HG03139 (cell line): ENCODE results near the gene TICAM2.
"Not testable (repeated sequence)": the region's sequence is repeated elsewhere in the genome, so short reads cannot be mapped to it uniquely, and the experiment has no call there.

ENCODE experiments used
- ATAC-seq: cut with Tn5 transposase; IDR thresholded peaks from one replicate; pipeline ENCODE4 v1.9.1; 2021; ENCODE audit not compliant: unreplicated experiment

TICAM2 gene, protein sequence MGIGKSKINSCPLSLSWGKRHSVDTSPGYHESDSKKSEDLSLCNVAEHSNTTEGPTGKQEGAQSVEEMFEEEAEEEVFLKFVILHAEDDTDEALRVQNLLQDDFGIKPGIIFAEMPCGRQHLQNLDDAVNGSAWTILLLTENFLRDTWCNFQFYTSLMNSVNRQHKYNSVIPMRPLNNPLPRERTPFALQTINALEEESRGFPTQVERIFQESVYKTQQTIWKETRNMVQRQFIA

DNA sequence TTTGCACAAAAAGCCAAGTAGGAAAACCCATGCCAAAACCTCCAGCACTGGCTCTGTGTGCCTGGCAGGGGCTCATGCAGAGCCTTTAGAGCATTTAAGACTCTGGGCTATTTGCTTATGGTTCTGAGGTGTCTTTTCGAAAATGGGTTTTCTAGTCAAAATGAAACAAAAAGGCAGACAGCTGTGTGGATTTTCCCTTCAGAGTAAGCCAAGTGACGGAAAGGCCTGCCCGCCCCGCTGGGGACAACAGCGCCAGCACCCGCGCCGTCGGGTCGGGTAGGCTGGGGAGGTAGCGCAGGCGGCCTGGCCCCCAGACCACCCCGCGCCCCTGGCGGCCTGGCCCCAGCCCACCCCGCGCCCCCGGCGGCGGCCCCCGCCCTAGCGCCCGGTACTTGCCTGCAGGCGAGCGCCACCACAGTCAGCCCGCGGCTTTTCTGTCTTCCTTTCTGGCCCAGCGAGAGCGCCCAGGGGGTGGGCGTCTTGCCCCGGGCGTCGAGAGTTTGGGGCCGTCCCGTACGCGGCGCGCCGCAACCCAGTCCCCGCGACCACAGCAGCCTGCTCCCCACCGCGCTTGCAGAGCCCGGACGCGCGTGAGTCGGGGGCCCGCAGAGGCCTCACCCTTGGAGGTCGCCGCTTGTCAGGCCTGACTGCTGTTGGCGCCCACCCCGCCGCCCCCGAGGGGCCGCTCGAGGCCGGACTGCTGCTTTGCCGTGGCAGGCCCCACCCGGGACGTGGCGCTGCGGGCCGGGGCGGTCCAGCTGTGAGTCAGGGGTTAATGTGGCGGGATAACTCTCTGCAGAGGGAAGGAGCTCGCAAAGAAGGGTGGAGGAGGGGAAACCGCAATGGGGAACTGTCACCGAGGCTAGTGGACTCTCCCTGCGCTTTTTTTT lies at the start of gene TICAM2:
TICAM2 (minus strand) TSS at position 779 of the 890 bp plus-strand sequence. CDS start 21,223 bp downstream, outside the sequence.
- ATAC-seq = peak; percentile 66

GRCh38 chr5:115649541-115649940 lies 47.3 kb upstream of the TICAM2 start:
- ATAC-seq = no peak

DNA sequence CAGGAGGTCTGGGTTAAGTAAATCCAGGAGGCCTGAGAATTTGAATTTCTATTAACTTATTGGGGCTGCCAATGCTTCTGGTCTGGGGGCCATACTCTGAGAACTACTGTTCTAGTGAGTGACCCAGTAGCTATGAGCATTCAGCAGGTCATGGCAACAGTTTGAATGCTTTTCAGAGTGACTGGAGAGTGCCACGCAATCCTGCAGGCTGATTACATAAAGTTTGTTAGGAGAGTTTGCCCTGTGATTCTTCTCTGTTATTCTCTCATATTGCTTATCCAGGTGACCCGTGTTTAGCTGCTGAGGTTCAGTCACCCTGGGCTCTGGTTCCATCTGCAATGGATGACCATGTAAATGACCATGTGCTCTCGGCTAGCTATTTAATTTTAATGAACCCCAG lies 45.8 kb upstream of the TICAM2 start:
- ATAC-seq = no peak

DNA sequence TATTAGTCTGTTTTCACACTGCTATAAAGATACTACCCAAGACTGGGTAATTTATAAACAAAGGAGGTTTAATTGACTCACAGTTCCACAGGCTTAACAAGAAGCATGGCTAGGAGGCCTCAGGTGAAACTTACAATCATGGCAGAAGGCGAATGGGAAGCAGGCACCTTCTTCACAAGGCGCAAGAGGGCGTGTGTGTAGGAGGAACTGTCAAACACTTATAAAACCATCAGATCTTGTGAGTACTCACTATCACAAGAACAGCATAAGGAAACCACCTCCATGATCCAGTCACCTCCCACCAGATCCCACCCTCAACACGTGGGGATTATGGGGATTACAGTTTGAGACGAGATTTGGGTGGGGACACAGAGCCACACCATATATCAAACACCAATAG lies 43.1 kb upstream of the TICAM2 start:
- not testable (repeated sequence) for ATAC-seq

DNA sequence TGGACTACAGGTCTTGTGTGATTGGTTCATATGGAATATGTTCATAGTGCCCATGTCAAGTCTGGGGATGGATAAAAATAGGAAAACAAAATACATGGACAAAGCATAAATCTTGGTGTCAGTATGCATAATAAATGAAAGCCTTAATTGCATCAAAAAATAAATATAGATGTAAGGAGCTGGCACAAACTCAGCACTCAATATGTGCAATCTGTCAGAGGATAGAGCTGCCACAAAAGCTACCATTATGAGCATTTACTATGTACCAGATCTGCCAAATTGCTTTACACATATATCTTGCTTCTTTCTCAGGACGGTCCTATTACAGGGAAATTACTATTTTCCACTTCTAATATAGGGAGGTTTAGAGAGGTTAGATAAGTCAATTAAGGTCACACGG lies 41.8 kb upstream of the TICAM2 start:
- ATAC-seq = no peak

- no peak for ATAC-seq
Observed at GRCh38 chr5:115641948-115642347, 39.7 kb upstream of the TICAM2 start.

- ATAC-seq = no peak
Observed at GRCh38 chr5:115640274-115640673, 38.0 kb upstream of the TICAM2 start.

GRCh38 chr5:115639377-115639776 lies 37.1 kb upstream of the TICAM2 start:
- ATAC-seq = no peak

- no peak for ATAC-seq
Observed at GRCh38 chr5:115637507-115637906, 35.2 kb upstream of the TICAM2 start.

DNA sequence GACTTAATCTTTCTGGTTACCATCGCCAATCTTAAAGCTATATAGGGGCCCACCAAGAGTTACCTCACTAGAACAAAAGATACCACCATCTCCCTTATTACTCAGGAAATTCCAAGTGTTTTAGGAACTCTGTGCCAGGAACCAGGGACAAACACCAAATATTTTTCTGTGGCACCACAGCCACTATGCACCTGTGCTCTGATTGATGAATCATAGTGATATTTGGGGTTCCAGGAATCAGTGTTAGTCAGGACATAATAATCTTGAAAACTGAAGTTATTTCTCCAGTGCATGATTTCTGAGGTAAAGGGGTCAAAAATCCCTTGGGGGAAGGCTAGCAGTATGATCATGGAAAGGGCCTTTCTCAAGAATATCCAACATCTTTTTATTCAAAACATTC lies 33.7 kb upstream of the TICAM2 start:
- no peak for ATAC-seq

DNA sequence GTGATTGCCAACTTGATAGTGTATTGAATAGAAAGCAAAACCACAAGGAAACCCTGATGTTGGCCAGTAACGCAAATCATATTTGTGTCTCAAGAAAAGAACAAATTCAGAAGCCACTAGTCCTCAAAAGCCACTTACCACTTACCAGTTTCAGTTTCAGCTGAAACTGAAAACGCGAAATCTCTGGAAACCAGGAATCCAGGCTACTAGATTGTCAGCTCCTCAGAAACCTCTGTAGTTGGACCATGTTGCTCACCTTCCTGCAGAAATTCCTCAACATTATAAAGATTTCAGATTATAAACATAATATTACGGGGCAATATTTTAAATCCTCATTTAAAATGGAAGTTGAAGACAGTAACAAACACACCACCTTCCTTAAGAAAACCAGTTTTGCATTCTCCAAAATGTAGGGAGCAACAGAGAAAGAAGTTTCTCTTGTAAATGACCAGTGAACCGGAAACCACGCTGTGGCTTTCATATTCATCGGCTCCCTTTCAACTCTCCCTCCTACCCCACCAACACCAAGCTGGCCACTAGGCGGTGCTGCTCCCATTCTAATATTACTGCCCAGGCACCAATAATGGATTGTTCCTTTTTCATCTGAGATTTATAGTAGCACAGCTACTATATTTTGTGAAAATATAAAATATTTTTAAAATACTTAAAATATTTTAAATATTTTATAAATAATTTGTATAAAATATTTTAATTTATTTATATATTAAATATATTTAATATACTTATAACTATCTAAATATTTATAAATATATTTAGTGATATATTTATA lies 32.3 kb upstream of the TICAM2 start:
- peak; percentile 67 for ATAC-seq

DNA sequence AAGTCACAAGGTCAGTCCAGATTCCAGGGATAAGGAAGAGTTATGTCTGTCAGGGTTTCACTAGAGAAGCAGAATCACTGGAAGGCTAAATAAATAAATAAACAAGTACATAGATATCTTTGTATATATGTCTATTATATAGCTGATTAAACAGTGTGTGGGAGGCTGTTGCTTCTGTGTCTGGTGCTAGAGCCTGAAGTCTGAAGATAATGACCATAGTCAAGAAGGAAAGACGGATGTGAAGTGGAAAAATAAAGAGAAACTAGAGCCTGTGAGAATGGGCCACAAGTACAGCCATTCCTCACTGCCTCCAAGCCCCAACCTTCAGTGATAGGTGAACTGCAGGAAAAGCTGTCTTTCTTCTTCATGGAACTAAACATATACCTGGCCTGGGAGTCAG lies 27.6 kb upstream of the TICAM2 start:
- ATAC-seq = no peak

DNA sequence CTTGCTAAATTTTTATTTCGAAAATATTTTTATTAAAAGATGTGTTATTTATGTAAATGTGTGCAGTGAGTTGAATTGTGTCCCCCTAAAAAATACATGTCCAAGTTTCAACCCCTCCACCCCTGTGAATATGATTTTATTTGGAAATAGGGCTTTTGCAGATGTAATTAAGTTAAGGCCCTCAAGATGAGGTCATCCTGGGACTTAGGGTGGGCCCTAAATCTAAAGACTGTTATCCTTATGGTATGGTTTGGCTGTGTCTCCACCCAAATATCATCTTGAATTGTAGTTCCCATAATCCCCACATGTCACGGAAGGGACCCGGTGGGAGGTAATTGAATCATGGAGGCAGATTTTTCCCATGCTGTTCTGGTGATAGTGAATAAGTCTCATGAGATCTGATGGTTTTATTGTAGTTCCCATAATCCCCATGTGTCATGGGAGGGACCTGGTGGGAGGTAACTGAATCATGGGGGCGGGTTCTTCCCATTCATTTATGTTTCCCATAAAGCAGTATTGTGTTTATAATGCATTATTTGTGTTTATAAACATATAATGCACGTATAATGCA lies 25.1 kb upstream of the TICAM2 start:
- no peak for ATAC-seq

GRCh38 chr5:115626445-115626823 lies 24.2 kb upstream of the TICAM2 start:
- ATAC-seq = peak; percentile 26

DNA sequence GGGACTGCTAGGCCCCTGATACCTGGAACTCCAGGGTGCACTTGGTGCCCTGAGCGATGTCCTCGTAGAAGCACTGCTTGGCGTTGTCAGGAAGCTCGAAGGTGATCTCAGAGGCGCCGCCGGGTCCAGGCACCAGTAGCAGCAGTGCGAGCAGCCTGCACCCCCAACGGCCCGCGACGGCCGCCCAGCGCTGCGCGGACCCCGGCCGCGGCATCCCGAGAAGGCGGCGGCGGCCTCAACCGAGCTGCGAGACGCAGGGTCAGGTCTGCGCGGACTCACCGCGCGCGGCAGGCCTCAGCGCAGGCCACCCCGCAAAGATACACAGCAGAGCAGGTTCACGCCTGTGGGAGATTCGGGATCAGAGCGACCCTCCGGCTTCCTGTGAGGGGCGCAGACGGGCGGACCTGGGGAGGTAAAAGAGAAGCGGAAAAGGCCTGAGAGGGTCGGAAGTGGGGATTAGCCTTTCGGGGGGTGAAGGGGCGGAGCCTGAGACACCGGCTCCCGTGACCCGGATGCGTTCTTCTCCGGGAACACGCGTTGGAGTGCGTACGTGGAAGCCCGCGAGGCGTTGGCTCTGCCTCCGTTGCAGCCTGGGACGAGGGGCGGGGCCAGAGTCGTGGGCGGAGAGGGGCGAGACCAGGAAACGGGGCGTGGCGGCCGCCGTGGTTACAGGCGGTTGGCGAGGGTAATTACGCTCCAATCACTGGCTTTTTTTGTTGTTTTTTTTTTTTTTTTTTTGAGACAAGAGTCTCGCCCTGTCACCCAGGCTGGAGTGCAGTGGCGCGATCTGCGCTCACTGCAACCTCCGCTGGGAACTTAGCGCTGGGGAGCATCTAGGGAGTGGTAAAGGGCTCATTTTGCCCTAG lies 23.5 kb upstream of the TICAM2 start, which contains the start of gene TMED7:
TMED7 (minus strand) TSS at position 458 of the 866 bp plus-strand sequence; CDS start at position 214, 244 bp downstream.
- peak; percentile 93 for ATAC-seq

DNA sequence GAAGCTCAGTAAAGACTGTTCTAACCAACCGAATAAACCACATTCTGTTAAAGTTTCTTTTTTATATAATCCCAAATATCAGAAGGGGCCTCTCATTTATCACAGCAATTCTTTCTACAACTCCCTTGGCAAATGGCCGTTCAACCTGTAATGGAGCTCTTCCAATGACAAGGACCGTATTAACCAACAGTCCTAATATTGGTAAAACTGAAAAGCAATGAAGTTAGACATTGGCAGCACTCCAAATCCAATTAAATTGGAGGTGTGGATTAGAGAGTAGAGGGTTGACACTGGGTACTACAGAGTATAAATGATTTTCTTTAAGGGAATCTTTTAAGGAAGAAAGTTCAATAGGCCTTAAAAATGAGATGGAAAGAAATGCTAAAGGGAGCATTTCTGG lies 22.7 kb upstream of the TICAM2 start:
- ATAC-seq = no peak

GRCh38 chr5:115623658-115624057 lies 21.4 kb upstream of the TICAM2 start:
- ATAC-seq = no peak

GRCh38 chr5:115621365-115621900 lies 19.2 kb upstream of the TICAM2 start:
- ATAC-seq = no peak

DNA sequence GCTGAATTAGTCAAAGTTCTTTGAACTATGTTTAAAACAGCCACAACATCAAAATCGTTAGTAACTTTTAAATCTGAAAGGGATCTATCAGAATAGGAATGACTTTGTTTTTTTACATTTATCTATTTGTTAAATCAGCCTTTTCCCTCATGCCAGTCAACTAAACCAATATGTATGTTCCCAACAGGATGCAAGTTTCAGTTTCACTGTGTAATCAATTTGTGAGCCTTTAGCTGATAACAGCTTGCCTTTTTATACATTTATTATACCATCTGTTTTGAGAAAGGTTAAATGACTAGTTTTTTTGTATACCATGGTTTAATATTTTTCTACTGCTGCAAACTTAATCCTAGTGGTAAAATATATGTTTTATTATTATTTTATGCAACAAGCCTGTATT lies 14.6 kb upstream of the TICAM2 start:
- no peak for ATAC-seq

- no peak for ATAC-seq
Observed at GRCh38 chr5:115616472-115616871, 14.2 kb upstream of the TICAM2 start.
